MCF 10A (cell line): Measurements from ENCODE around the gene ASIC1. TPM values are rescaled to one million over a fixed set of nuclear protein-coding genes. Genes with fewer than 3 reads are reported as not detected.

ENCODE experiments used
- BruUV-seq: library from RNA; stranded (reverse); fragments of 400-500 nt; replicated peaks from 2 replicates; lab custom pipeline; 2021; lab: Mats Ljungman, UMichigan
- CTCF ChIA-PET: fragments of 300-600 bp; sonication (Branson Sonifier 250); formaldehyde crosslinking; extraction: SDS; loops from one replicate; lab custom pipeline; 2021; ENCODE audit warnings: antibody characterized with exemption, inconsistent platforms; lab: Yijun Ruan, JAX
- POLR2A ChIA-PET: fragments of 300-600, 350-650 bp; sonication (Branson Sonifier 250); formaldehyde crosslinking; extraction: SDS; loops from one replicate; lab custom pipeline; 2020; ENCODE audit warnings: antibody characterized with exemption, inconsistent platforms; lab: Yijun Ruan, JAX
- DNase-seq: peaks from one replicate; pipeline ENCODE4 v3.0.0-alpha.2; 2018; ENCODE audit not compliant: unreplicated experiment
- H3K27ac Mint-ChIP-seq: one replicate; pipeline ENCODE4 v1.8.0; 2022; ENCODE audit warnings: mild to moderate bottlenecking, low read depth, mixed read lengths; ENCODE audit not compliant: unreplicated experiment
- H3K27me3 Mint-ChIP-seq: one replicate; pipeline ENCODE4 v1.8.0; 2022; ENCODE audit warnings: mixed read lengths; ENCODE audit not compliant: insufficient read depth, unreplicated experiment
- H3K36me3 Mint-ChIP-seq: one replicate; pipeline ENCODE4 v1.8.0; 2022; ENCODE audit warnings: mild to moderate bottlenecking, moderate library complexity, mixed read lengths; ENCODE audit not compliant: insufficient read depth, unreplicated experiment
- H3K4me1 Mint-ChIP-seq: one replicate; pipeline ENCODE4 v1.8.0; 2022; ENCODE audit warnings: mixed read lengths; ENCODE audit not compliant: insufficient read depth, unreplicated experiment
- H3K4me3 Mint-ChIP-seq: one replicate; pipeline ENCODE4 v1.8.0; 2022; ENCODE audit warnings: mild to moderate bottlenecking, moderate library complexity, mixed read lengths; ENCODE audit not compliant: unreplicated experiment
- H3K9me3 Mint-ChIP-seq: one replicate; pipeline ENCODE4 v1.8.0; 2022; ENCODE audit warnings: mixed read lengths; ENCODE audit not compliant: unreplicated experiment
- intact Hi-C: fragments of 100-400 bp; cut with micrococcal nuclease; formaldehyde crosslinking; loops from 2 replicates; pipeline ENCODE4 v1.14.1; 2022
- total RNA-seq: library from RNA; stranded (reverse); gene quantifications from 2 replicates; pipeline ENCODE4 v1.2.3, GENCODE V29; 2022
- TF ChIP-seq, protein P1 (sequence below): fragments of 200-600 bp; IDR thresholded peaks from one replicate; pipeline ENCODE4 v1.8.0; 2022; ENCODE audit warnings: antibody characterized with exemption, mild to moderate bottlenecking; ENCODE audit not compliant: unreplicated experiment

Gene ASIC1
- total RNA-seq, 1 experiment from 2014 or later: 1.7 TPM

DNA sequence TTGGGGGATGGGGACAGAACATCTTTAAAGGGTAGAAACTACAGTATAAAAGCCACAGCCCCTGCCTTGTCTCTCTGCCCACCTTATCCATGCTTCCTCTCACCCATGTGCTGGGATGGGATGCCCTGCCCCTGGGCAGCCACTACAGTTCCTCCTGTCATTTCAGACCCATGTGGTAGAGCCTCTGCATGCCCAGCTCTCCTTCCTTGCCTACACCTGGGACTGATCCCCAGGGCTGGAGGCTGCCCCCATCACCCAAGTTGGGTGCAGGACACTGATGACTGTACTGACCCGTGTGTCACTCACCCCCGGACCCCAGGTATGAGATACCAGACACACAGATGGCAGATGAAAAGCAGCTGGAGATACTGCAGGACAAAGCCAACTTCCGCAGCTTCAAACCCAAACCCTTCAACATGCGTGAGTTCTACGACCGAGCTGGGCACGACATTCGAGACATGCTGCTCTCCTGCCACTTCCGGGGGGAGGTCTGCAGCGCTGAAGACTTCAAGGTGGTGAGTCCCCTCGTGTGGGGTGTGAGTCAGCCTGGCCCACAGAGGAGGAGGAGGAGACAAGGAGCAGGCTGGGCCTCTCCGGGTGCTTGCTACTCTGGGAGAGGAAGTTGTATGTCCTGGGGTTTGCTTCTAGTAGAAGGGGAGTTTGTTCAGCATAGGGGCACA lies 2.2 kb downstream of the ASIC1 start:
- intact Hi-C loops: loop anchor here (5.0 kb wide), 1 partner anchor 282 kb away; no protein-coding TSS in a partner anchor
- POLR2A ChIA-PET: interaction anchor here (1.0 to 1.1 kb wide), 2 partner anchors 10 to 77 kb away, joined by 3 to 4 read pairs; no protein-coding TSS in a partner anchor
- H3K27me3 Mint-ChIP-seq: peaks cover 14% of the 10 kb centered on the region

DNA sequence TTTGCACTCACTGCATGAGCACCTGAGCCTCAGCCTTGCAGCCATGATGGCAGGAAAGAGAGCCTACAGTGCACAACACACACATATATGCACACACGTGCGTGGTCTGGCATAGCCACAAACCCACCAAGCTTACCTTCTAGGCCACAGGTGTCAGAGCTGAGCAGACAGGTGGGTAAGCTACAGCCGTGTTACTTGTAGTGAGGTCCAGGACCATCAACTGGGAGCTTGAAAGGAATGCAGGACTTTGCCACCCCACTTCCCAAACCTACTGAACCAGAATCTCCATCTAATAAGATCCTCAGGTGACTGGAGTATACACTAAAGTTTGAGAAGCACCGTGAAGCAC lies 2.7 kb downstream of the ASIC1 start:
- no TSS peak for BruUV-seq
- TF ChIP-seq, protein P1, sequence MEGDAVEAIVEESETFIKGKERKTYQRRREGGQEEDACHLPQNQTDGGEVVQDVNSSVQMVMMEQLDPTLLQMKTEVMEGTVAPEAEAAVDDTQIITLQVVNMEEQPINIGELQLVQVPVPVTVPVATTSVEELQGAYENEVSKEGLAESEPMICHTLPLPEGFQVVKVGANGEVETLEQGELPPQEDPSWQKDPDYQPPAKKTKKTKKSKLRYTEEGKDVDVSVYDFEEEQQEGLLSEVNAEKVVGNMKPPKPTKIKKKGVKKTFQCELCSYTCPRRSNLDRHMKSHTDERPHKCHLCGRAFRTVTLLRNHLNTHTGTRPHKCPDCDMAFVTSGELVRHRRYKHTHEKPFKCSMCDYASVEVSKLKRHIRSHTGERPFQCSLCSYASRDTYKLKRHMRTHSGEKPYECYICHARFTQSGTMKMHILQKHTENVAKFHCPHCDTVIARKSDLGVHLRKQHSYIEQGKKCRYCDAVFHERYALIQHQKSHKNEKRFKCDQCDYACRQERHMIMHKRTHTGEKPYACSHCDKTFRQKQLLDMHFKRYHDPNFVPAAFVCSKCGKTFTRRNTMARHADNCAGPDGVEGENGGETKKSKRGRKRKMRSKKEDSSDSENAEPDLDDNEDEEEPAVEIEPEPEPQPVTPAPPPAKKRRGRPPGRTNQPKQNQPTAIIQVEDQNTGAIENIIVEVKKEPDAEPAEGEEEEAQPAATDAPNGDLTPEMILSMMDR: no peak
- intact Hi-C loops: no loop called here
- no peak overlapping the region for H3K4me3 Mint-ChIP-seq
- DNase-seq: no peak
- H3K27me3 Mint-ChIP-seq: peaks cover 14% of the 10 kb centered on the region
- no peak overlapping the region for H3K27ac Mint-ChIP-seq
- H3K4me1 Mint-ChIP-seq: peaks cover 23% of the 10 kb centered on the region
- POLR2A ChIA-PET: interaction anchor here (1.1 to 1.6 kb wide), 2 partner anchors 10 to 34 kb away, joined by 3 to 4 read pairs; no protein-coding TSS in a partner anchor
- CTCF ChIA-PET: interaction anchor here (0.6 to 2.3 kb wide), 4 partner anchors 21 to 94 kb away, joined by 3 to 9 read pairs (median 3); no protein-coding TSS in a partner anchor
- H3K9me3 Mint-ChIP-seq: no peaks in the 10 kb centered on the region
- no peaks in the 10 kb centered on the region for H3K36me3 Mint-ChIP-seq

More for the DNA sequence above, 2.2 kb downstream of the ASIC1 start:
- TF ChIP-seq, protein P1: no peak
- Mint-ChIP-seq H3K4me1 (peaks cover 23% of the 10 kb centered on the region), H3K9me3 (no peaks in the 10 kb centered on the region), H3K36me3 (no peaks in the 10 kb centered on the region), H3K27ac (no peak overlapping the region), H3K4me3 (no peak overlapping the region)
- no peak for DNase-seq
- CTCF ChIA-PET: interaction anchor here (0.6 to 2.3 kb wide), 6 partner anchors 11 to 94 kb away, joined by 3 to 9 read pairs (median 3); no protein-coding TSS in a partner anchor
- no TSS peak for BruUV-seq

DNA sequence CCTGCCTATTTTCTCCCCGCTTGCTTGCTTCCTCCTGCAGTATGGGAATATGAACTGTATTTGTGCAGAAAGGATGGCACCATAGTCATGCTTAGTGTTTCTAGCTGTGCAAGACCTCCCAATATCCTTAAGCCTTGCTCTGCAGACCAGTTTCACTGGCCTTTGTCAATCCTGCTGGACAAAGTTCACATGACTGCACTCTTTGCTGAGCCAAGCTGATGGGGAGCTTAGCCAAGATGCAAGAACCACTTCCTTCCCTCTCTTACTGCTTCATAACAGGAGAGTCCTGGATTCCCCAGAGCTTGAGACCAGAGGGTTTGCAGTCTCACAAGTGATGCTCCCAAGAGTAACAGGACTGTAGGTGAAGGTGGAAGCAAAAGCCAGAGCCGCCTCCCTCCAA lies 3.8 kb downstream of the ASIC1 start:
- BruUV-seq: no TSS peak
- no peak for DNase-seq
- Mint-ChIP-seq H3K9me3 (no peaks in the 10 kb centered on the region), H3K4me3 (no peak overlapping the region), H3K36me3 (no peaks in the 10 kb centered on the region), H3K27me3 (peaks cover 11% of the 10 kb centered on the region), H3K4me1 (peaks cover 16% of the 10 kb centered on the region), H3K27ac (no peak overlapping the region)
- TF ChIP-seq, protein P1: no peak
- ChIA-PET CTCF (interaction anchor here (0.6 to 2.3 kb wide), 6 partner anchors 8 to 1975 kb away, joined by 3 to 14 read pairs (median 4); no protein-coding TSS in a partner anchor), POLR2A (interaction anchor here (1.6 kb wide), 1 partner anchor 35 kb away, joined by 3 read pairs; no protein-coding TSS in a partner anchor)
- intact Hi-C loops: no loop called here

DNA sequence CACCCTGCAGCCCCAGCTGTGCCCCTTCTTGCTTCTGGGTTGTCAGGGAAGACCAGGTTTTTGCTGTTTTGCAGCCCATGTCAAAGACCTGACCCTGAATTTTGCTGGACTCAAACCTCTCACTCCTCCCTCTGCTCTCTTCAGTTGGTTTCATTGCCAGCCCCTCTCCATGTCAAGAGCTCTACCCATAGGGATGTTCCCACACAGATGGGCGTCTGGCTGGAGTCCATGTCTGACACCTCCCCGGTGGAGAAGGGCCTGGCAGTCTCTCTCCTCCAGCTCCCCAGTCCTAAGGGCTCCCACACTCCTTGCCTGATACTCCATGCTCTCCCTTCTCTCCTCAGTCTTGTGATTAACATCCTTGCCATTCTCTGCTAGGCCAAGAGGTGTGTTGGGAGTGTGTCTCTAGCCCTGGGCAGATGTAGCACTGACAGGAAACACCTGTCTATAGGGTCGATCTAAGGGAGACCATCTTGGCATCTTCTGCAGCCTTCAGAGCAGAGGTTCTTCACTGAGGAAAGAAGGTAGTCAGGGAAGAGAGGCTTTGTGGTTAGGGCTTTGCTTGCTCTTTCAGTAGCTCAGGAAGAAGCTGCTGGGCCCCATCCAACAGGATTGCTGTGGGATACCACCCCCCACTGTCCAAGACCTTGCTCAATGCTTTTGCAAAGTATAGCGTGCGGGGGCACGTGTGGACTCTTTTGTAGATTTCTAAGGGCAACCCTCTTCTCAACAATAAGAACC lies 4.7 kb downstream of the ASIC1 start:
- intact Hi-C loops: no loop called here
- Mint-ChIP-seq H3K36me3 (no peaks in the 10 kb centered on the region), H3K4me3 (no peak overlapping the region), H3K4me1 (peaks cover 6% of the 10 kb centered on the region), H3K27me3 (peaks cover 1% of the 10 kb centered on the region), H3K9me3 (no peaks in the 10 kb centered on the region), H3K27ac (no peak overlapping the region)
- BruUV-seq: no TSS peak
- ChIA-PET CTCF (interaction anchor here (0.6 to 2.3 kb wide), 9 partner anchors 9 to 1975 kb away, joined by 3 to 14 read pairs (median 4); no protein-coding TSS in a partner anchor), POLR2A (no interaction called here)
- DNase-seq: no peak
- TF ChIP-seq, protein P1: no peak
